ENCODE measurements around the gene SNW1.
"Not testable (repeated sequence)": the region's sequence is repeated elsewhere in the genome, so short reads cannot be mapped to it uniquely, and the experiment has no call there.

The SNW1 gene

GRCh38 chr14:77747425-77747824, 13.5 kb downstream of the SNW1 start:
- DNase-seq = not testable (repeated sequence)

- DNase-seq = no peak
Observed at GRCh38 chr14:77746064-77746702, 14.8 kb downstream of the SNW1 start.

GRCh38 chr14:77741438-77741837, 19.5 kb downstream of the SNW1 start:
- DNase-seq = no peak

DNA sequence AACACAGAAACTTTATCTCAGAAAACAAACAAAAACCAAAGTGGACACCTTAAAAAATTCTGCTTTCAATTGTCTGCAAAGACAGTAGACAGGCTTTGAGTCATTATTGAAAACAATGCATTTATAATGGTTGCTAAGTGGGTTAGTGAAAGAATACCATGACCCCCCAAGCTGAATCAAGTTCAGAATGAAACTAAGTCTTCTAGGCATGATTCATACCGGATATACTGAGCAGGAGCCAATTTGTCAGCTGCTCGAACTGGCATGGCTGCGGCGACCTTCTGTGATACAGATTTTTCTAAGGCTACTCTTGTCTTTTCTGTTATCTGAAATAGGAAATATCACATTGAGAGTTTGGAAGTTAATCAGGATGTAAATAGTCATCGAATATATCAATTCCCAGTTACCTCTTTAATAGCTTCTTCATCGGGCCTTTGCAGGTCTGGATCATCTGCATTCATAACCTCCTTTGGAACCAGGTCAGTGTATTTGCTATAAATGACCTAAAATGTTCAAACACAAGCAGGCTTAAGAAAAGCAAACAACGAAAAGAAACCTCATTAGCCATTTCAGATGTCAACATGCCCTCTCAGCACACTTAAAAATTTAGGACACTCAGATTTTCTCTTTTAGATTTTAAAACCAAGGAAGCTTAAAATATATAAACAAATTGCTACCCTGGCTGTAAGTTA, 22.3 kb downstream of the SNW1 start:
- DNase-seq = peak; percentile 52

DNA sequence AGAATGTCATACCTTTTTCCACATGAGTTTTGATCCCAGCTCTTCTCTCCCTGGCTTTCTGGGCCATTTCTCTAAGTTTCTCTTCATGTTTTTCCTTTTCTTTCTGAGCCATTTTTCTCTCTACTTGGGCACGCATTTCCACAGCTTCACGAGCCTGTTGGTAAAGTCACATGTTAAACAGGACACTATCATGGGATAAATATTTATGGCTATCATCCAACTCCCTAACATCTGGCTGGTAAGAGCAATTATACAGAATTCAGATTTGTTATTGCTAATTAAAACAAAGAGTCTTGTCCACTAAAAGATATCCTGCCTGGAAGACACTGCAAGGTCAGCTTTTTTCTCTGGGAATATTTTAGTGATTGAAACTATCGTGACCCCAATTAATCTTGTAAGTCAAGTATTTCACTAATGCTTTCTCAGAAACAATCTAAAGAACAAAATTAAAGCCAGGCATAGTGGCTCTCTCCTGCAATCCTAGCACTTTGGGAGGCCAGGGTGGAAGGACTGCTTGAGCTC, 29.9 kb downstream of the SNW1 start:
- no peak for DNase-seq

DNA sequence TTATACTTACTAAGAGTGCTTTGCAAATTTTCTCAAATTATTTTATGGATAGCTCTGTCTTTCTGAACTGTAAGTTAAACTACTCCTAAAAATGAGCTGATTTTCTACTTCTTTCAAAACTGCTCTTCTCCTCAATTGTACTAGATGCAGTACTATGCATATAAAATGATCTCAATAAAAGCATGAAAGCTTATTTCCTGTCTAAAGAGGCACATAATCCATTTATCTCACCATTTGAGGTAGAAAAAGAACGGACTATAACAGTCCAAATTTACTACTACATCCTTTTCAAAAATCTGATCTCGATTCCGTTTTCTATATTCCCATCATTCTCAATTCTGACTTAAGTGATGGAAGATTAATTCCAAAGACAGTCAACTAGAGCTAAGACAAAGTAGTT, 38.7 kb downstream of the SNW1 start:
- DNase-seq = no peak

GRCh38 chr14:77721437-77721836, 39.5 kb downstream of the SNW1 start:
- DNase-seq = no peak

- no peak for DNase-seq
Observed at GRCh38 chr14:77717608-77718305, 43.2 kb downstream of the SNW1 start.

DNA sequence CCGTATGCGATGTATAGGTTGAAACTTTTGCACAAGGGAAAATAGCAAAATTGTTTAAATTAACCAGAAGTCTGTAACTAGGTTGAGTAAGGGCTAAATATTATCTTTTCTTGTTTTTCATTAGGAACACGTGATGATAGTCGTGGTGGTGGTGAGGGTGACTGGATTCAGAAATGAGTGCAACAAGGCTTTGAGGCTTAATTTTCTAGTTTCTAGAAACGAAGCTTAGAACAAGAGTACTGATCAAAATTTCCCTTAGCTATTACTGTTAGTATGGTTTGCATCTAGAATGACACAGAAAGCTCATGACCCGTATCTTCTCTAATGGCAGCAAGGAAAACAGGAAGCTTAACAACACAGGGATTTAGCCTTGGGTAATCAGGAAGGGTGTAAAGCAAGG, 46.0 kb downstream of the SNW1 start:
- DNase-seq = no peak

- no peak for DNase-seq
Observed at GRCh38 chr14:77710364-77710763, 50.6 kb downstream of the SNW1 start.

DNA sequence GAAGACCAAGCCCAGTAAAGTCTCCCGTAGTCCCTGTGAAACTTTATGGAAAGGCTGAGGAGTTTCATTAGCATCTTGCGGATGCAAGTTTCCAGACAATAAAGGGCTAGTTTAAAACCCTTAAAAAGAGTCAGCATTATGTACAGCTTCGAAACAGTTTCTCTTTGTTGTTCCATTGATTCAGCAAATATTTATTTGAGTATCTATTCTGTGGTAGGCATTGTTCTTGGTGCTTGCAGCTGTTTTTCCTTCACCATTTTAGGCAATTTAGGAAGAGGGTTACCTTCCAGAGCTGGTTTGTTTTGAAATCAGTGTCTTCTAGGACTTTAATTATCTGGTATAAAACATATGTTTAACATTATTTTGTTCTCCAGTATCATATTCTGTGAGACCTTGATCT, 51.5 kb downstream of the SNW1 start:
- no peak for DNase-seq

GRCh38 chr14:77708749-77709148, 52.2 kb downstream of the SNW1 start:
- no peak for DNase-seq

DNA sequence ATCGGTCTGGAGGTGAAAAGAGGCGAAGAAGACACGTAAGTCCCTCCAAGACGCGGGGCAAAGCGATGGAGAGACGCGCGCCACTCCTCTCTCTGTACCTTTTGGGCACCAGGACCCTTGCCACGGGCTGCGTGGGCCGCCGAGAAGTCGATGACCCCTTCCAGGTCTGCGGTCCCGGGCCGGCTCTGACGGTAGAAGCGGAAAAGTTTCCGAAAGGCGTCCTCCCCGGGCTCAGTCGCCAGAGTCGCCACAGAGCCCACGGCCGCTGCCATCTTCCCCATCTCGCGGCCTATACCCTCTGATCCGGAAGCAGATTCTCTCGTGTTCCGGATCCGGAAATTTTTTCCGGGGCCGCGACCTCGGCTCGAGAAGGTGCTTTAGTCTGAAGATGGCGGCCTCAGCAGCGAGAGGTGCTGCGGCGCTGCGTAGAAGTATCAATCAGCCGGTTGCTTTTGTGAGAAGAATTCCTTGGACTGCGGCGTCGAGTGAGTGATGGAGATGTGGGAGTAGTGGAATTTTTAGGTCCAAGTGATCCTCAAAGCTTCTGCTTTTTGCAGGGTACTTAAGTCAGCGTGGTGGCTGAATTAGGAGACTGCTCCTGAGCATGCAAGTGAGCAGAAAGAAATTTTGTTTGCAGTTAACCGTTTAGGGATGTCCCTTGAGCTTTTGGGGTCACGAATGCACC, 53.1 kb downstream of the SNW1 start, which contains the start of the genes ALKBH1 and SLIRP:
TSS of gene ALKBH1 (minus strand) at position 300 of the 685 bp plus-strand sequence. CDS start at position 281, 19 bp downstream.
TSS of gene SLIRP (plus strand) at position 380 of the 685 bp plus-strand sequence. CDS start at position 389, 9 bp downstream.
- DNase-seq = peak; percentile 89

GRCh38 chr14:77707355-77707723, 53.6 kb downstream of the SNW1 start:
- DNase-seq = no peak

- no peak for DNase-seq
Observed at GRCh38 chr14:77691259-77691658, 69.7 kb downstream of the SNW1 start.

DNA sequence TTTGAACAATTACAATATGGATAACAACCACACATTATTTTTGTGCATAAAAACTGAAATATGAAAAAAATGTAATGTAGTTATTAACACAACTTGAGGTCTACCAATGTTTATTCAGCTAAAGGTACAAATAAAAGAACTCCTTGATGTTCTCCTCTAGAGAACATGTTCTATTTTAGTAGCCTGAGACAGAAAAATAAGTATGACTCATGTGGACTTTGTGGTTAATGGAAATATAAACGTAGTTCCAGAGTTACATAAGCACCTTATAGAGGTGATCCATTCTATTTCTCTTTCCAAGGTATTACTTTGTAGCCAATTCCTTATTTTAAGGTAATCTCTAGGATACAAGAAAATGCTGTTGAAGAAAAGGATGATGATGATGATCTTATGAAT, 78.8 kb downstream of the SNW1 start:
- DNase-seq = no peak

DNA sequence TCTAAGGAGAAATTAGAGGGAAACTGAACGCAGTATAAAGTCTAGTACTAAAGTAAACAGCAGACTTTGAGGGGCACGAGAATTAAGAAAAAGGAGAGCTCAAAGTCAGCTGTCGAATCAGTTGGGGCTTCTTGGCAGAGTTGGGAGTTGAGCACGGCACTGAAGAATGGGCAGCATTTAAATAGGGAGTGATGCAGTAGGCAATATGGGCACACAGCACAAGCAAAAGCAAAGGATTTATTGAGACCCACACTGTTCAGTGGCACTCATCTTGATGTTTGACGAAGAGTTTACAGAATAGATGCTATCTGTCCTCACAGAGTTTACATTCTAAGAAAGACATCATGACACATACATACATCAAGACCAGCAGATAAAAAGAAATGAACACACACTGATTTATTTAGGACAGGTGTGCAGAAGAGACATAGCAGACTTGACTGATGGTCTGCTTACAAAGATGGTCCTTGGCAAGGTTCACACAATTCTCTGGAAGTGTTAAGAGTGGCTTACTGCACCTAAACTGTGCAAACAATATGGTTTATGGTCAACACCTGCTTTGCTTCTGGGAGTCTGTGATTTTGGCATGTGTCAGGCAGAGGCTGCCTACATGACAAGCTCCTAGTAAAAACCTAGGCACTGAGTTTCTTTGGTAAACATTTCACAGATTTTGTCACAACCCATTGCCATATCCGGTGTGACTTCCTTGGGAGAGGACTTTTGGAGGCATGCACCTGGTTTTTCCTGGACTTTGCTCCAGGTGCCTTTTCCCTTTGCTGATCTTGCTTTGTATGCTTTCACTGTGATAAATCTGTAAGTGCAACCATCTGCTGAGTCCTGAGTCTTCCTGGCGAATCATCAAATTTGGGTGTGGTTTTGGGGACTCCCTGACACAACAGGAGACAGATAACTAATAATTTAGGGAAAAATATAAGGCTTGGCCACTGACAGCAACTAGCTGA, 79.5 kb downstream of the SNW1 start:
- DNase-seq = no peak

GRCh38 chr14:77674931-77675330, 86.0 kb downstream of the SNW1 start:
- no peak for DNase-seq

GRCh38 chr14:77673193-77673592, 87.8 kb downstream of the SNW1 start:
- DNase-seq = no peak

Measured in stimulated activated CD8-positive, alpha-beta memory T cell treated with anti-CD3 and anti-CD28 coated beads, Interleukin-4, amount 100 ng/mL, for 48 hours (primary cell).